T-cell (primary cell): ENCODE data around the gene GAS6. TPM values are rescaled to one million over a fixed set of nuclear protein-coding genes. Genes with fewer than 3 reads are reported as not detected.

ENCODE experiments used
- ATAC-seq, 4 experiments: fragments of 200-7000 bp in 3 of 4; fragments of 150-1000 bp in 1 of 4; cut with Tn5 transposase; replicated peaks in 1 of 4; 1 replicate in 3 of 4; 2 replicates in 1 of 4; pipeline ENCODE4 v1.10.0; 2021; ENCODE audit warnings: moderate library complexity in 3 of 4, mild to moderate bottlenecking in 2 of 4, moderate number of reproducible peaks in 1 of 4
- CTCF ChIA-PET, 2 donors: fragments of 300-600 bp; sonication (Branson Sonifier 250); formaldehyde crosslinking; loops; one replicate each; lab custom pipeline; 2022; ENCODE audit warnings: antibody characterized with exemption in 2 of 2; lab: Charles Lee
- POLR2A ChIA-PET, 2 donors: fragments of 300-600 bp; sonication (Branson Sonifier 250); formaldehyde crosslinking; loops; one replicate each; lab custom pipeline; 2022; ENCODE audit warnings: antibody characterized with exemption in 2 of 2; lab: Charles Lee
- DNase-seq, 35 experiments: peaks; one replicate each; pipeline versions ENCODE4 v3.0.0 to v3.0.0-alpha.2; 2013 to 2023
- H3K27ac ChIP-seq: one replicate; pipeline ENCODE4 v1.5.1; 2013; ENCODE audit warnings: low read length
- H3K27me3 ChIP-seq, 2 experiments: replicated peaks in 1 of 2; 1 replicate in 1 of 2; 2 replicates in 1 of 2; pipeline versions ENCODE4 v1.6.1 to v1.7.0; 2013; ENCODE audit warnings: low read length in 1 of 2, mixed read lengths in 1 of 2; ENCODE audit not compliant: control insufficient read depth in 2 of 2, insufficient read depth in 2 of 2; ENCODE audit errors: extremely low read depth in 1 of 2
- H3K36me3 ChIP-seq, 2 donors: 1 replicate in 1 of 2; 2 replicates in 1 of 2; pipeline versions ENCODE4 v1.6.1 to v1.7.0; 2013; ENCODE audit warnings: low read length in 1 of 2; ENCODE audit not compliant: control insufficient read depth in 2 of 2, insufficient read depth in 1 of 2; ENCODE audit errors: extremely low read depth in 1 of 2
- H3K4me1 ChIP-seq, 2 experiments: 1 replicate in 1 of 2; 2 replicates in 1 of 2; pipeline versions ENCODE4 v1.6.1 to v1.7.0; 2013; ENCODE audit warnings: low read length in 2 of 2, mixed read lengths in 1 of 2; ENCODE audit not compliant: insufficient read depth in 2 of 2, control insufficient read depth in 1 of 2; ENCODE audit errors: extremely low read depth in 1 of 2
- H3K4me3 ChIP-seq, 2 donors: 1 replicate in 1 of 2; 2 replicates in 1 of 2; pipeline versions ENCODE4 v1.5.1 to v1.7.0; 2013; ENCODE audit warnings: mild to moderate bottlenecking in 2 of 2, low read length in 1 of 2, moderate library complexity in 1 of 2; ENCODE audit not compliant: control insufficient read depth in 1 of 2; ENCODE audit errors: extremely low read depth in 1 of 2
- H3K9me3 ChIP-seq: 2 replicates; pipeline ENCODE4 v1.7.0; 2013
- H3K27ac Mint-ChIP-seq, 2 donors: one replicate each; pipeline ENCODE4 v1.8.0; 2020 to 2021; ENCODE audit warnings: mild to moderate bottlenecking in 2 of 2, mixed read lengths in 2 of 2
- H3K27me3 Mint-ChIP-seq, 2 donors: one replicate each; pipeline ENCODE4 v1.8.0; 2021 to 2022; ENCODE audit warnings: mixed read lengths in 2 of 2
- H3K36me3 Mint-ChIP-seq: one replicate; pipeline ENCODE4 v1.8.0; 2021; ENCODE audit warnings: mixed read lengths
- H3K4me1 Mint-ChIP-seq, 3 donors: one replicate each; pipeline ENCODE4 v1.8.0; 2020 to 2022; ENCODE audit warnings: mixed read lengths in 3 of 3, mild to moderate bottlenecking in 1 of 3
- H3K4me3 Mint-ChIP-seq, 3 donors: one replicate each; pipeline ENCODE4 v1.8.0; 2020 to 2022; ENCODE audit warnings: mild to moderate bottlenecking in 3 of 3, mixed read lengths in 3 of 3, moderate library complexity in 3 of 3
- H3K9me3 Mint-ChIP-seq, 3 donors: one replicate each; pipeline ENCODE4 v1.8.0; 2020 to 2022; ENCODE audit warnings: mixed read lengths in 3 of 3
- WGBS: methylation state at CpG from one replicate; pipeline ENCODE4 v1.1.5; 2013; ENCODE audit warnings: missing lambda C conversion rate; ENCODE audit not compliant: insufficient coverage; 5-methylcytosine and 5-hydroxymethylcytosine counted together
- total RNA-seq, 35 experiments: library from RNA in 6 of 35; stranded (reverse) in 6 of 35; fragments of 120-200 nt in 1 of 35; gene quantifications; one replicate each; pipeline versions ENCODE4 v1.2.1 to v1.2.4 and lab custom pipeline; 2013 to 2026

GAS6 gene
- total RNA-seq, 5 donors from 2014 or later (not counting 1 experiment from before 2014, with no cell fraction given): 1.1 to 10.2 (median 4.7) TPM

GRCh38 chr13:113822956-113823744 is 40.7 kb downstream of the GAS6 start:
- H3K9me3 Mint-ChIP-seq: no peaks in the 10 kb centered on the region
- no peaks in the 10 kb centered on the region for H3K9me3 ChIP-seq
- DNase-seq (no peak), ATAC-seq (no peak)
- H3K27ac Mint-ChIP-seq: no peak overlapping the region
- no peaks in the 10 kb centered on the region for H3K27me3 Mint-ChIP-seq
- H3K4me3 ChIP-seq: no peak overlapping the region
- H3K27me3 ChIP-seq: no peaks in the 10 kb centered on the region
- peaks cover 13% of the 10 kb centered on the region for H3K36me3 Mint-ChIP-seq
- no peaks in the 10 kb centered on the region for H3K4me1 ChIP-seq
- WGBS: 96% methylated on average over 35 of the region's 45 CpGs
- no peak overlapping the region for H3K4me3 Mint-ChIP-seq
- peaks cover 0 to 3% of the 10 kb centered on the region in 2 donors for H3K36me3 ChIP-seq
- H3K27ac ChIP-seq: no peak overlapping the region
- H3K4me1 Mint-ChIP-seq: peaks cover 0 to 1% (median 0%) of the 10 kb centered on the region in 3 donors
- ChIA-PET POLR2A (no interaction called here), CTCF (no interaction called here)

- ATAC-seq (no peak), DNase-seq (no peak)
- Mint-ChIP-seq H3K4me3 (no peak overlapping the region), H3K36me3 (peaks cover 8% of the 10 kb centered on the region), H3K27ac (no peak overlapping the region), H3K27me3 (no peaks in the 10 kb centered on the region), H3K9me3 (no peaks in the 10 kb centered on the region), H3K4me1 (peaks cover 3 to 6% (median 5%) of the 10 kb centered on the region in 3 donors)
- 88% methylated on average over 8 of the region's 12 CpGs for WGBS
- Histone ChIP-seq H3K27ac (no peak overlapping the region), H3K27me3 (no peaks in the 10 kb centered on the region), H3K4me1 (no peaks in the 10 kb centered on the region), H3K9me3 (no peaks in the 10 kb centered on the region), H3K4me3 (no peak overlapping the region), H3K36me3 (peaks cover 0 to 3% of the 10 kb centered on the region in 2 donors)
- ChIA-PET CTCF (no interaction called here), POLR2A (no interaction called here)
These were observed 41.6 kb downstream of the GAS6 start for GRCh38 chr13:113822266-113822665.

- no peaks in the 10 kb centered on the region for H3K9me3 ChIP-seq
- no peak overlapping the region for H3K4me3 ChIP-seq
- Mint-ChIP-seq H3K27me3 (no peaks in the 10 kb centered on the region), H3K27ac (no peak overlapping the region), H3K9me3 (no peaks in the 10 kb centered on the region), H3K4me1 (peaks cover 6 to 9% (median 8%) of the 10 kb centered on the region in 3 donors), H3K4me3 (no peak overlapping the region), H3K36me3 (peaks cover 4% of the 10 kb centered on the region)
- ChIA-PET POLR2A (no interaction called here), CTCF (no interaction called here)
- H3K36me3 ChIP-seq: peaks cover 0 to 3% of the 10 kb centered on the region in 2 donors
- 94% methylated on average over 23 of the region's 24 CpGs for WGBS
- no peak for ATAC-seq
- H3K4me1 ChIP-seq: peaks cover 0 to 3% of the 10 kb centered on the region in 2 experiments
- DNase-seq: no peak
- H3K27me3 ChIP-seq: peaks cover 0 to under 1% of the 10 kb centered on the region in 2 experiments
- H3K27ac ChIP-seq: no peak overlapping the region
These were observed 42.0 kb downstream of the GAS6 start for GRCh38 chr13:113821847-113822246.

GRCh38 chr13:113820813-113821651 is 42.8 kb downstream of the GAS6 start:
- peaks cover 14 to 17% (median 16%) of the 10 kb centered on the region in 3 donors for H3K4me1 Mint-ChIP-seq
- no peak for ATAC-seq
- peaks cover 5 to 11% of the 10 kb centered on the region in 2 experiments for H3K4me1 ChIP-seq
- peaks cover 0 to 7% of the 10 kb centered on the region in 2 experiments for H3K27me3 ChIP-seq
- no peaks in the 10 kb centered on the region for H3K9me3 Mint-ChIP-seq
- no peak overlapping the region for H3K4me3 Mint-ChIP-seq
- H3K27me3 Mint-ChIP-seq: no peaks in the 10 kb centered on the region
- WGBS: 89% methylated on average over 46 of the region's 54 CpGs
- CTCF ChIA-PET: no interaction called here
- POLR2A ChIA-PET: no interaction called here
- no peak overlapping the region for H3K4me3 ChIP-seq
- peaks cover 0 to 3% of the 10 kb centered on the region in 2 donors for H3K36me3 ChIP-seq
- H3K36me3 Mint-ChIP-seq: peaks cover 4% of the 10 kb centered on the region
- H3K9me3 ChIP-seq: no peaks in the 10 kb centered on the region
- no peak overlapping the region for H3K27ac Mint-ChIP-seq
- H3K27ac ChIP-seq: no peak overlapping the region
- DNase-seq: no peak

GRCh38 chr13:113819731-113820715 is 43.9 kb downstream of the GAS6 start:
- no peaks in the 10 kb centered on the region for H3K9me3 ChIP-seq
- no peak overlapping the region for H3K27ac Mint-ChIP-seq
- no peak overlapping the region for H3K27ac ChIP-seq
- peaks cover 0 to 3% of the 10 kb centered on the region in 2 donors for H3K36me3 ChIP-seq
- H3K36me3 Mint-ChIP-seq: no peaks in the 10 kb centered on the region
- H3K27me3 Mint-ChIP-seq: no peaks in the 10 kb centered on the region
- ATAC-seq (no peak), DNase-seq (no peak)
- POLR2A ChIA-PET: no interaction called here
- H3K27me3 ChIP-seq: peaks cover 0 to 7% of the 10 kb centered on the region in 2 experiments
- 91% methylated on average over 34 of the region's 52 CpGs for WGBS
- H3K4me1 Mint-ChIP-seq: peaks cover 22 to 25% (median 25%) of the 10 kb centered on the region in 3 donors
- no peaks in the 10 kb centered on the region for H3K9me3 Mint-ChIP-seq
- H3K4me3 Mint-ChIP-seq: no peak overlapping the region
- CTCF ChIA-PET: no interaction called here
- peaks cover 5 to 19% of the 10 kb centered on the region in 2 experiments for H3K4me1 ChIP-seq
- H3K4me3 ChIP-seq: no peak overlapping the region
